ENCODE data around the gene PACC1.
"Not testable (repeated sequence)": the region's sequence is repeated elsewhere in the genome, so short reads cannot be mapped to it uniquely, and the experiment has no call there.

Gene PACC1

GRCh38 chr1:212395678-212396437, 18.8 kb downstream of the PACC1 start:
- not testable (repeated sequence) for DNase-seq (ENCODE audit: low read depth)

DNA sequence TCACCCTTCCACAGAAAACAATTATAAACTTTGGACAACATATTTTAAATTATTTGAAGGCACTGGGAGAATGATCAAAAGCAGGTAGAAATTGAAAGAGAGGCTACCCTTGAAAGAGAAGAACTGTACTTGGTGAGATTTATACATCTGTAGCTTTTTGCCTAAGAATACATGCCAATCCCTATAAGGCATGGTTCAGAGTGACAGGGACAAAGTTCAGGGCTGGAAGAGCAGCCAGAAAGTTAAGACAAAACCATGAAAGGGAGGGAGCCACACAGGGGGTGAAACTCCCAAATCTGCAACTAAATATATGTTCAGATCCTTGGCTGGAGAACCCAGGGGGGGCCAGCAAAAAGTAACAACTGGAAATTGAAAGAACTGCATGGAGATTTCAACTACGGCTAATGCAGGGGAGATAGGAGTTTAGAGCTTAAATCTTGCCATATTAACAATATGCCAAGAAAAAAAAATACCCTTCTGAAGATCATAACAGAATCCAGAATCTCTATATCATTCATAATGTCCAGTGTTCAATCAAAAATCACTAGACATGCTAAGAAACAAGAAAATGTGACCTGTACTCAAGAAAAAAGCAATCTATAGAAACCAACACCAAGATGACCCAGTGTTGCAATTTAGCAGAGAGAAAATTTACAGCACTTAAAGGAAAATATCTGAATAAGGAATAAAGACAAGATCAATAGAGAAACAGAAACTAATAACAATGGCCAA, 25.5 kb downstream of the PACC1 start:
- DNase-seq (ENCODE audit: low read depth) = no peak

GRCh38 chr1:212386029-212386428, 28.7 kb downstream of the PACC1 start:
- DNase-seq (ENCODE audit: low read depth) = no peak

DNA sequence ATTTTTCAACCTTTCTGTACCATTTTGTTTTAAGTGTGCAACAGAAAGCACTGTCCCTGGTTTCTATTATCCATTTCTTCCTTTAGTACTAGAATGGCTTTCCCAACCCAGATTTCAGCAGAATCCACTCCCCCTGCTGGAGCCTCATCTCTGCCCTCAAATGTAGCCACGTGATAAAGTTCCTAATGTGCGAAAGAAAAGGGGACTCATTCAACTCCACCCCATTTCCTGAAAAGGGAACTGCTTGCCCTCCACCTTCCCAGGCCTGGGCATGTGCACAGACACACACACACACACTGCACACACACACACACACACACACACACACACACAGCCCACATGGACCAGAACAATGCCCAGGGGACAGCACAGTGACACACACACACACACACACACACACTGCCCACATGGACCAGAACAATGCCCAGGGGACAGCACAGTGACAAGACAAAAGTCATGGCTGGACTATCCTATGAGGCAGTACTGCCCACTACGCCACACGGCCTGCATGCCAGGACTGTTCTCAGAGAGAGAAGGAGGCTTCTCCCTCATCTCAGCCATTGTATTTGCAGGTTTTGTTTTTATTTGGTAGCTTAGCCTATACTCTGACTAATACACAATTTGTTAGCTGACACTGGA, 33.2 kb downstream of the PACC1 start:
- no peak for DNase-seq (ENCODE audit: low read depth)

GRCh38 chr1:212379366-212379765, 35.3 kb downstream of the PACC1 start:
- DNase-seq (ENCODE audit: low read depth) = no peak

- no peak for DNase-seq (ENCODE audit: low read depth)
These were observed 37.0 kb downstream of the PACC1 start for GRCh38 chr1:212377644-212378043.

GRCh38 chr1:212375986-212376385, 38.7 kb downstream of the PACC1 start:
- no peak for DNase-seq (ENCODE audit: low read depth)

DNA sequence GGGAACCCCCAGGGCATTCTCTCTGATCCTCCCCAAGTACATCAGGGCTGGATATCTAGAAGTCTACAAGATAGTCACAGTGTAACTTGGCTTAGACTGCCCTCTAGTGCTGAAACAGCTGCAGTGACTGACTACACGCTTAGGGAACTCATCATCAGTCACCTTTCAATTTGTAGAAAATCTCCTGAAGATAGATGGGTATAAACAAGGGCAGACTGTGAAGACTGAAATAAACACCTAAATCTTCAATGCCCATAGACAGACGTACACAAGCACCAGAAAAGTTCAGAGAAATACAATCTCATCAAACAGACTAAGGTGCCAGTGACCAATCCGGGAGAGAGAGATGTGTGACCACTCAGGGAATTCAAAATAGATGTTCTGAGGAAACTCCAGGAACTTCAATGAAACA, 46.6 kb downstream of the PACC1 start:
- peak; percentile 49 for DNase-seq (ENCODE audit: low read depth)

DNA sequence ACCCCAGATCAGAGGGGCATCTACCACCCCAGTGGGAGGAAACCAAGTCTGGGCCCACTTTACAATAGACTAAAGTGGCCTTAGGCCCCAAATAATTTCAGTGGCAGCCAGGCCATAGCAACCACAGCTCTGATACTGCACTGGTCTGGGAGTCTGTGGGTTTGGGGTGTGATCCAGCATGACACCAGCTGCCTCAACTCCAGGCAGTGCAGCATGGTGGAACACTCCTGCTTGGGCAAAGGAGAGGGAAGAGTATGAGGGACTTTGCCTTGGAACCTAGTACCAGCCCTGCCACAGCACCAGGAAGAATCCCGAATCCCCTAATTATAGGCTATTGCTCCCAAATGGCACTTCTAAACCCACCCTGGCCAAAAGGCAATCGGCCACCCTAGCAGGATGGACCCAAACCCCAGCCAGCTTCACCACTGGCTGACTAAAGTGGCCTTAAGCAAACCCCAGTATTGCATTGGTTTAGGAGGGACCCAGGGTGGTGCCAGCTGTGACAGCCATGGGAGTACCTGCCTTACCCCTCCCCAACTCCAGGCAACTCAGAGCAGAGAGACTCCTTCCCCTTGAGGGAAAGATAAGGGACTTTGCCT, 47.1 kb downstream of the PACC1 start:
- DNase-seq (ENCODE audit: low read depth) = no peak

DNA sequence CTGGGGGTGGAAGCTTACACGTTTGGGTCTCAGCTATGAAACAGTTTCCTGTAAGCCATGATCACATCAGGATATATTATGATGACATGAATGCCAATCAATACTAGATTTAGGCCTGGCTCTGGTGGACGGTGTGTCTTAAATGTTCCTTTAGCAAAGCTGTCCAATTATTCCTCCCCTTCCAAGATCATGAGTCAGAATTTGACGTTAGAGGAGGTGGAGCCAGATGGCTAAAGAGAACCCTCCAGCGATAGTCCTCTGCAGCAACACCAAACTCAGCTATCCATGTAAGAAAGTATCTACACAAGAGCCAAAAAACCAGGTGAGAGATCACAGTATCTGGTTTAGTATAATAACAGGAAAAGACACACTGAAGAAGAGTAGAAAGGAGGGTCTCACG, 47.8 kb downstream of the PACC1 start:
- DNase-seq (ENCODE audit: low read depth) = no peak

GRCh38 chr1:212364985-212365384, 49.7 kb downstream of the PACC1 start:
- DNase-seq (ENCODE audit: low read depth) = no peak

DNA sequence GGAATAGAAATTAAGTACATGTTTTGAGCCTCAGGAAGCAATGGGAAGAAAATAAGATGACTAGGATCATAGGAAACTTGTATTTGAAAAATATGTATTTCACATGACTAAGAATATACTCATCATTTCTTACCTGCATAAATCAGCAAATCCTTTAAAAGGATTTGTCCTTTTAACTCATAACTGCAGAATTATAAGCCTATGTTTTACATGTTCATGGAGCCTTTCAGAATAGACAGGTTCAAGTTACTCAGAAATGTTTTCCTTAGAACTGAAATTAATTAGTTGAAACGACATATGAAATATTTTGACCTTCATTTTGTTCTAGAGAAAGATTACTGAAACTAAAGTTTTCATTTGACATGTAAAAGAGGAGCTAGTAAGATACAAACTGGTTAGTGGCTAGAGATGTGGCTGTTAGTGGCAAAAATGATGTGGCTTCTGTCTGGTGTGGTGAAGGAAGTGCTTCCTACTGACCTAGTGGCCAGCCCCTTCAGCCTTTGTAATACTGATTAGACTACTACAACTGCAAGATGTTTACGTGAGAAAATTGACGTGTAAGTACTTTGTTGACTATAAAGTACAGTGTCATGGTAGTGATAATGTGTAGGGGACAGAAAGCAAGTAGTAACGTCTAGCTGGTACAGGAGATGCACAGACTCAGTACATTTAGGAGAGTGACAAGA, 54.7 kb downstream of the PACC1 start:
- no peak for DNase-seq (ENCODE audit: low read depth)

DNA sequence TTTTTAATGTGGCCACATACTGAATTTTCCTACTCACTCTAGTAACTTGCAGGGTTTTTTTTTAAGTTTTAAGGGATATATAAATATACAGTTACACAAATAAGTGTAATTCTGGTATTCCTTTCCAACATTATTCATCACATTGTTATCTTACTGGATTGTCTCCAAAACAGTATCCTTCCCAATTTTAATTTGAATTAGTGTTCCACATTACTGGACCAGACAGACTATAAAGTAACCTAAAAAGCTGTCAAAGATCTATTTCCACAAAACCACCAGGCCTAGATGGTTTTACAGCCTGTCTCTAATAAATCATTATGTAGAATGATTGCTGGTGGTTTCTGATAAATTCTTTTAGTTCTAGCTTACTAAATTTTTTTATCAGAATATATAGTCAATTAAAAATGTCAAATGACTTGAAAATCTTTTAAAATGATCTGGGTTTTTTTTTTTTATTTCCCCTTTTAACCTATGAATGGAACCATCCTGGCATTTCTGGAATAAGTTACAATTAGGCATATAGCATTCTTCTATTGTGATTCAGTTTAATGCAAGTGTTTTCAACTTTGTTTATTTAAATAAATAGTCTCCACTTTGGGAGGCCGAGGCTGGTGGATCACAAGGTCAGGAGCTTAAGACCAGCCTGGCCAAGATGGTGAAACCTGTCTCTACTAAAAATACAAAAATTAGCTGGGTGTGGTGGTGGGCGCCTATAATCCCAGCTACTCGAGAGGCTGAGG, 59.3 kb downstream of the PACC1 start:
- no peak for DNase-seq (ENCODE audit: low read depth)

DNA sequence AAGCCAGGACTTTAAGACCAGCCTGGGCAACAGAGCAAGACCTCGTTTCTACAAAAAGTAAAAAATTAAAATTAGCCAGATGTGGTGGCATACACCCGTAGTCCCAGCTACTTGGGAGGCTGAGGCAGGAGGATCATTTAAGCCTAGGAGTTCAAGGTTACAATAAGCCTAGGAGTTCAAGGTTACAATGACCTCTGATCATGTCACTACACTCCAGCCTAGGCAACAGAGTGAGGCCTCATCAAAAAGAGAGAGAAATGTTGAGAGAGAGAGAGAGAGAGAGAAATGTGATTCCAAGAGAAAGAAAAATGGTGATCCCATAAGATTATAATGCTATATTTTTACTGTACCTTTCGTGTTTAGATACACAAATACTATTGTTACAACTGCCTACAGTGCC, 60.2 kb downstream of the PACC1 start:
- DNase-seq (ENCODE audit: low read depth) = no peak

DNA sequence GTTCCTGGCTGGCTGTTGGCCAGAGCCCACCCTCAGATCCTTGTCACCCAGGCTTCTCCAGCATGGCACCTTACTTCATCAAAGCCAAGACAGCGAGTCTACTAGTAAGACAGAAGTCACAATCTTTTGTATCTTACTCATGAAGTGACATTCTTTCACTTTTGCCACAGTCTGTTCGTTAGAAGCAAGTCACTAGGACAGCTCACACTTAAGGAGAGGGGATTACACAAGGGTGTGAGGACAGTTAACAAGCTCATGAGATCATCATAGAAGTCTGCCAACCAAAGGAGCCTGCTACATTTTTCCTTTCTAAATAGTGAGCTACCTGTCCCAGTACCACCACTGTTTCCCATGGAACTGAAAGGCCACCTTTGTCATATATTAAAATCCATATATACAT, 61.5 kb downstream of the PACC1 start:
- no peak for DNase-seq (ENCODE audit: low read depth)

DNA sequence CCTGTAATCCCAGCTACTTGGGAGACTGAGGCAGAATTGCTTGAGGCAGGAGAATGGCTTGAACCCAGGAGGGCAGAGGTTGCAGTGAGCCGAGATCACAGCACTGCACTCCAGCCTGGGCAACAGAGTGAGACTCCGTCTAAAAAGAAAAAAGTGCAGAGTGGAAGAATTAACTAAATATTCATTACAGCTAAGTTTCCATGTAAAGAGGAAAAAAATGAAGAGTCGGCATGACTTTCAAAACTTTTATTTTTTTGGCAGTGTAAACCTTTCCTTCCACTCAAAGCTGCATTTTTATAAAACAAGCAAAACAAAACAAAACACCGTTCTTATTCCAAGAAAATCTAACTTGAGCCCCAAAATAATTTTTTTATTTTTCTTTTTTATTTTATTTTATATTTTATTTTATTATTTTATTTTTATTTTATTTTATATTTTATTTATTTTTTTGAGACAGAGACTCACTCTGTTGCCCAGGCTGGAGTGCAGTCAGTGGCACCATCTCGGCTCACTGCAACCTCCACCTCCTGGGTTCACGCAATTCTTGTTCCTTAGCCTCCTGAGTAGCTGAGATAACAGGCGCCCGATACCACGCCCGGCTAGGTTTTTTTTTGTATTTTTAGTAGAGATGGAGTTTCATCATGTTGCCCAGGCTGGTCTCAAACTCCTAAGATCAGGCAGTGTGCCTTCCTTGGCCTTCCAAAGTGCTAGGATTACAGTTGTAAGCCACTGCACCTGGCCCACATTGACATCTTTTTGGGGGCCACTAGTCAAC, 62.9 kb downstream of the PACC1 start:
- no peak for DNase-seq (ENCODE audit: low read depth)

- no peak for DNase-seq (ENCODE audit: low read depth)
These were observed 68.1 kb downstream of the PACC1 start for GRCh38 chr1:212346601-212347000.

GRCh38 chr1:212344905-212345304, 69.8 kb downstream of the PACC1 start:
- DNase-seq (ENCODE audit: low read depth) = no peak

DNA sequence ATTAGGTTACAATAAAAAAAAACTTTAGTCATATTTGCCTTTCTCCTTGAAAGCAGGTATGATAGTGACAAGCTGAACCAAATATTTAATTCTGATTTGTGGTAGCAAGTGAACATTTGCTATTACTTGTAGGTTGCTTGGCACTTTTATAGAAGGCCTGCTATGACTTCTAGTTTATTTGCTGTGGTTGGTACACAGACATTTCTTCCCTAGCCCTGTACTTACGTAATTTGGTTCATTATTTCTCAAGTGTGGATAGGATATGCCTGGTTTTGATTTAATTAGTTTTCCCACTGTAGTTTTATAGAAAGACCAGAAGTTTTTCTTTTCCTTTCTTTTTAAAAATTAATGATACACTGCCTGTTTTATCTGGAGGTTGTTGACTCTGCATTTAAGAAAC, 73.6 kb downstream of the PACC1 start:
- no peak for DNase-seq (ENCODE audit: low read depth)

DNA sequence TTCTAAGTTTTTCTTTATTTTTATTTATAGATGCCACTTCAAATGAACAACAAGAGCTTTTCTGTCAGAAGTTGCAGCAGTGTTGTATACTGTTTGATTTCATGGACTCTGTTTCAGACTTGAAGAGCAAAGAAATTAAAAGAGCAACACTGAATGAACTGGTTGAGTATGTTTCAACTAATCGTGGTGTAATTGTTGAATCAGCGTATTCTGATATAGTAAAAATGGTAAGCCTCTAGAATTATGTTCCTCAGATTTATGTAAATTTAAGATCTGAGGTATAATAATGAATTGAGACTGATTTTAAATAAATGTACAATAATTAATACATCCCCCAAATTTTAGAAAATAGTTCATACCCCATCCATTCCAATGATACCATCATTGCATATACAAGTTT, 85.6 kb downstream of the PACC1 start:
- DNase-seq (ENCODE audit: low read depth) = no peak

DNA sequence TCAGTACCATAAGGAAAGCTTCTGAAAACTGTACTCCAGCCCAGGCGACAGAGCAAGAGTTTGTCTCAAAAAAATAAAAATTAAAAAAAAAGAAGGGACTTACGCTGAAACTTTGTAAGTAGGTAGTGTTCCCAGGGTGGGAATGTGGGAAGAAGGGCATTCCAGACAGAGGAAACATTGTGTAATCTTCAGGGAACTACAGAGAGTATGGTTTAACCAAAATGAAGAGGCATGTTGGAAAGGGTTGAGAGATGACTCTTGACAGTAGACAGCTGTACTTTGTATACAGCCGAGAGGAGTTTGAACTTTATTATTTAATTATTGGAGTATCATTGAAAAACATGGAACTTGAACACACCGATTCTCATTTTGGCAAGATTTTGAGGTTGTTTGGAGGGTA, 86.4 kb downstream of the PACC1 start:
- no peak for DNase-seq (ENCODE audit: low read depth)

All from activated T-cell treated with anti-CD3 and anti-CD28 coated beads for 24 hours (primary cell).